NOMO-1 treated with DMSO at 0.1 percent for 48 hours (cell line): ENCODE data around the gene BRAP.
"Not testable (repeated sequence)": the region's sequence is repeated elsewhere in the genome, so short reads cannot be mapped to it uniquely, and the experiment has no call there.

ENCODE experiments used
- DNase-seq: peaks from one replicate; lab custom pipeline; 2025; ENCODE audit not compliant: unreplicated experiment; lab: John Stamatoyannopoulos, UW

Gene BRAP

DNA sequence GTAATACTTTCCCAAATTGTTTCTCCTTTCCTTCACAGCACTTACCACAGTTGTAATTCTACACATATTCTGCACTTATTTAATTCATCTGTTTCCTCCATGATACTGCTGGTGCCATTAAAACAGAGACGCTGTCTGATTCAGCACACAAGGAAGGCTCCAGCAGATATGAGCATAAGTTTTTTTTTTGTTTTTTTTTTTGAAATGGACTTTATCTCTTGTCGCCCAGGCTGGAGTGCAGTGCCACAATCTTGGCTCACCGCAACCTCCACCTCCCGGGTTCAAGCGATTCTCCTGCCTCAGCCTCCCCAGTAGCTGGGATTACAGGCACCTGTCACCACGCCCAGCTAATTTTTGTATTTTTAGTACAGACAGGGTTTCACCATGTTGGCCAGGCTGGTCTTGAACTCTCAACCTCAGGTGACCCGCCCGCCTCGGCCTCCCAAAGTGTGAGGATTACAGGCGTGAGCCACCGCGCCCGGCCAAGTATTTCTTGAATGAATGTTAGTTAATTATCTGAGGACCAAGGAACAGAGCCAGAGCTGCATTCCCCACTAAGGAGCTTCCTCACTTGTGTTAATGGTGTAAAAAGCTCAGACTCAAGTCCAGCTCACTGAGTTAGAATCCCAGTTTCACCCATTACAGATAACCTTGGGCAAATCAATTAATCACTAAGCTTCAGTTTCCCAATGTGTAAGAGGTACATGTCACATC lies 1.1 kb downstream of the BRAP start:
- not testable (repeated sequence) for DNase-seq

DNA sequence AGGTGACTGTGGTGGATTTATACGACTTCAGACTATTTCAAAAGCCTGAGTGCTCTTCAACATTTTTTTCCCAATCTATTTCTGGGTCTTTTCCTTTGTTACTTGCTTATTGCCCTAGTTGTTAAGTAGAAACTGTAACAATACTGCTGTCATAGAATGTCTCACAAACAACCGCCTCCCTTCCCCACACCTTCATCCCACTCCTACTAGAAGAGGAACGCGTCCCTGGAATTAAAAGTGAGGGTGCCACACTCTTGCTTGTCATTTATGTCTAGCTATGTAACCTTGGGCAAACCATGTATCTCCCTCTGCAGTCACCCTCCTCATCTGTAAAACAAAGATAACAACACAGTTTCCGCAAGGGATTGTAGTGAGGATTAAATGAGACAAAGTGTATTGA lies 8.6 kb downstream of the BRAP start:
- DNase-seq: no peak

DNA sequence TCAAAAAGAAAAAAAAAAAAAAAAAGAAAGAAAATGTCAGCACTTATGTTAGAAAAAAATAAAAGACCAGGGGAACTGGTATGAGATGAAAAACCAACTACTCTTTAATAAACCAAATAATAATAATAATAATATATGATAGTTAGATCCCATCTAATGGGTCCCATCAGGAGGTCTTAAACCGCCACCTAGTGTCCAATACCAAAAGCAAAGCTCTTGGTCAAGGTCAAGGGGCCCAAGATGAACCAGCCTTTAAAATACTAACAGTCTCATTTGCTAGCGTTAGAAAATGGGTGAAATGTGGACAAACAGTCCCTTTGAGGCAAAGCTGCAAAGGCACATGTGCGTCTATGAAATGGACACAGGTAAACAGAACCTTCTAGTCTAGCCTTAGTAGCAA lies 12.3 kb downstream of the BRAP start:
- no peak for DNase-seq

DNA sequence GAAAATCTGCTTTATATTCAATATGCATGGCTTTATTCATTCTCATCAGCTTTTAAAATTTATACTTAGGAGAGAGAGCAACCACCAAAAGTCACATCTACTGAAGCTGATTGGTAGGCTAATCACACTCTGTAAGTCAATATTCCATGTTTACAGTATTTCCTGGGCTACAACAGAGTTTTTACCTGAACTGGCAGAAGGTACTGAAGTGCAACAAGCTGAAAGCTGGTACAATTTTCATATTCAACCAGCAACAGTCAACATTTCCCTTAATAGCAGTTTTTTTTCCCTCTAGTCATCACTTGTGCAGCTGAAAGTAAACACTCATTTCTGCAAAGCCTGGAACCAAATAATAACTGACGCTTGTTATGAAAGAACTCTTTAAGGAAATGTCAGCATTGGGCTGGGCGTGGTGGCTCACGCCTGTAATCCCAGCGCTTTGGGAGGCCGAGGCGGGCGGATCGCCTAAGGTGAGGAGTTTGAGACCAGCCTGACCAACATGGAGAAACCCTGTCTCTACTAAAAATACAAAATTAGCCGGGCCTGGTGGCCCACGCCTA lies 12.9 kb downstream of the BRAP start:
- no peak for DNase-seq

DNA sequence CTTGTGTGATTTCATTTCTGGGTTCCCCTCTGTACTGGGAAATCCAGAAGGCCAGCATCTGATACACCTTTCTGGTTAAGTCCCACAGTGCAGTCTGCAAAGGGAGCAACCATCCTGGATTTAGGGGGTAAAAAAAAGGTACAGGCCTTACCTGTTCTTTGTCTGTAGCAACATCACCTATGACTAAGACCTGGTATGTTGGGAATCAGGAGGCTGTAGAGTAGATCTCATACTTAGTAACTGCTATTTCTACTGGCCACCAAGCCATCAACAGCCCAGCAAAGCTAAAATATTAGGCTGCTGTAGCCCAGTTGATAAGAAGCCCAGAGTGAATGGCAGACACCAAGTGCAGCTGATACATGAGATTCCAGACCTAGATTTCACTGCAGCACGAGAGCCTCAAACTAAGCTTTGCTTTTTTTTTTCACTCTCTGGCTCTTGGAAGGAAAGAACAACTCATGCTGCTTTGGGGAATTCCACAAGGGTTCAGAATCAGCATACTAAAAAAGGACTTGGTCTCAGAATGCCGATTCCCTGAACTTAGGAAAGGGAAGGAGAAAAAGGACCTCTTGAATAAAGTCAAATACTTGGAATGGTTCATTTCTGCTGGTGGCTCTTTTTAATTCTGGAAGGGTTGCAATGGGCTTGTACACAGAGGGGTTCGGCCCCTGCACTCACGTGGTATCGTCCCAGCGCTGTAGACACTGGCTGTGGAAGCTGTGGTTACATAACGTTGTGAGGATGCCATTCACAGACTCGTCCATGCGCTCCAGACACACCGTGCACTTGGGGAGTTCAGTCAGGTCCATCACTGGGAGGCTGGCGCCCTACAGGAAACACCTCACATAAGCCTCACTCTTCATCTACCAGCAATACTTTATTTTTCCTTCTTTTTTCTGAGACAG lies 20.5 kb downstream of the BRAP start:
- no peak for DNase-seq

DNA sequence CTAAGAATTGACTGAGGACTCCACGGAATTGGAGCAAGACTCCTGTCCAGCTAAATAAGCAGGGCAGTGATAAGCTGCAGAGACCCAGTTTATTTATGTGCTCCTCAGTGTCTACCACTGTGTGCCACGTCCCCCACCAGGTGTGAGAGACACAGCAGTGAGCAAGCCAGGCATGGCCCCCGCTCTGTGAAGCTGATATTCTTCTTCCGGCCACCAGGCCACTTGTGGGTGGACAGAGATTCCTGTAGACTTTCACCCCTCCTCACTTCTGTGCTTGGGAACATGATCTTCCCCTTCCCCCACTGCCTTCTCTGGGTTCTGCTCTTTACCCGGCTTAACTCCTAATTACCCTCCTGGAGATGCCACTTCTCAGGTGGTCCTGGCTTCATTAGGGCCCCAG lies 21.3 kb downstream of the BRAP start:
- DNase-seq: no peak

DNA sequence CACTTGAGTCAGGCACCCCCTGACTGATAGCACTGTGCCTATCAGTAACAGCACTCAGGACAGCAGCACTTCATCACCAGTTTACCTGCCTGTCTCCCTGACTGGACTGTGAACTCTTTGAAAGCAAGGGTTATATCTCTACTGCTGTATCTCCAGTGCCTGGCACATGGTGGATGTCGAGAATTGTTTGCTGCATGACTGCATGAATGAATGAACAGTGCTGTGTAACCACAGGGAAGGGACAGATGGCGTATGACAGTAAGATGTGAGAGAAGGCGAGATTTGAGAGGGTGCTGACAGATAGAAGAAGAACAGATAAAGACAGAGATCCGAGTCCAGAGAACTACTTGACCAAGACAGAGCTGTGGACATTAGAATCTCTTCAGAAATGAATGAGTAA lies 29.7 kb downstream of the BRAP start:
- DNase-seq: no peak

DNA sequence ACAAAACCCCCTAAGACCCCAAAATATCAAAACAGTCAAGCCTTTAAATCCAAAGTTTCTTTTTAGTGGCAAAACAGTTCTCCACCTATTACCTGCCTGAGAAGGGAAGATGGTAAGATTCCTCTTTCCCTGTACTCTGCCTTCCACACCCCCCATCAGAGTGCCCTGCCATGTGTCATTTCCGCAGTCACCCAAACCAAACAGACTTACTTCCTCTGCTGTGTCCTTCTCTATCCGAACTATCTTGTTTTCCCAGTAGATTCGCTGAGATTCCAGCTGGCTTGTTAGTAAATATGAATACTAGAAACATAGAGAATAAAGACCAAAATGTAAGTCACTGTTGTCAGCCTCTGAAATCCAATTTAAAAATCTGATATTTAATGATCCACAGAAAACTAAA lies 30.4 kb downstream of the BRAP start:
- DNase-seq: no peak

DNA sequence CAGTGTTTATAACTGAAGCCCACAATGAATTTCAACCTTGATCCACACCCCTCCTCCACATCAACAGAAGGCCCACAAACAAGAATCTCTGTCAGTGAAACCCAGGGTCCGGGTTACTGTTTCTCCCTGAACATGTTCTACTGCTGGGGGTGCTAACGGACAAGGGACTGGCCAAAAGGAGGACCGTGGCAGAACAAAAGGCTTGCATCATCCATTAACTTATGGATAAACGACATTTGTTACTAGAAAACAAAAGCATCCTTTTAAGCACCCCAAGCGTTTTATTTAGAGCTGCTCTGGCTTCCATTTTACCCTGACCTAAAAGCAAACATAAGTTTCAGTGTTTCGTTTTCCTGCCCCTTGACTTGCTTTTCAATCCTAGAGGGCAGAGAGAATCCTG lies 32.2 kb downstream of the BRAP start:
- DNase-seq: no peak

DNA sequence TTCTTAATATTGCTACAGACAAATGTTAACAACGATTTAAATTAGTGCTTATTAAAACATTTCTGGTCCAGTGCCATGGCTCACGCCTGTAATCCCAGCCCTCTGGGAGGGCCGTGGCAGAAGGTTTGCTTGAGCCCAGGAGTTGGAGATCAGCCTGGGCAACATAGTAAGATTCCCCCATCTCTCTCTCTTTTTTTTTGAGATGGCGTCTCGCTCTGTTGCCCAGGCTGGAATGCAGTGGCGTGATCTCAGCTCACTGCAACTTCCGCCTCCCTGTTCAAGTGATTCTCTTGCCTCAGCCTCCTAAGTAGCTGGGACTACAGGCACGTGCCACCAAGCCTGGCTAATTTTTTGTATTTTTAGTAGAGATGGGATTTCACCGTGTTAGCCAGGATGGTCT lies 33.2 kb downstream of the BRAP start:
- not testable (repeated sequence) for DNase-seq

DNA sequence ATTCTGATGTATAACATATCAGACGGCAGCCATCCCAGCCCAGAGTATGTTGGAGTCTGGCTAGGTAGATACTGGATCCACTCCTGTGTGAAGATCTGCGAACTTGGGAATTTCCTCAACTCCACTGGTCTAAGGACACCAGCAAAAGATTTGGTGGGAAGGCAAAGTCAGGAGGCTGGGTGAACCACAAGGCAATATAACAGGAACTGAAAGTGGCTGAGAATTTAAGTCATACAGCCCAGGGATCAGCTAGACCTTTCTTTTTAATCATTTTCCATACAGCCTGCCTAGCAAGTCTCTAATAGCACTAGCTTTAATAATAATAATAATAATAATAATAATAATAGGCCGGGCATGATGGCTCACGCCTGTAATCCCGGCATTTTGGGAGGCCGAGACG lies 34.8 kb downstream of the BRAP start:
- peak; percentile 70 for DNase-seq

DNA sequence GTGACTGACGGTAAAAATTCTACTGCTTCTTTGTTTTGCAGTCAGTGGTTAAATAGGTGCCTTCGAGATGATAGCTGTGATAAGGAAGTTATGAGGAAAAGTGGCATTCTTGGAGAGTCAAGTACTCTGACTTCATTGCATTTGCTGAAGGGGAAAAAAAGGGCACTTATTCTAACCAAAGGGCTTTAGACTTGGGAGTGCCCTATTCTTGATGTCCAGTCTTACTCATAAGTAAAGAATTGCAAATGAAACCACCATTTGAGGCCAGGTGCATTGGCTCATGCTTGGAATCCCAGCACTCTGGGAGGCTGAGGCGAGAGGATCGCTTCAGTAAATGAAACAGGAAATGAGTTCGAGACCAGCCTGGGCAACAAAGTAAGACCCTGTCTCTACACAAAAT lies 40.3 kb downstream of the BRAP start:
- no peak for DNase-seq

DNA sequence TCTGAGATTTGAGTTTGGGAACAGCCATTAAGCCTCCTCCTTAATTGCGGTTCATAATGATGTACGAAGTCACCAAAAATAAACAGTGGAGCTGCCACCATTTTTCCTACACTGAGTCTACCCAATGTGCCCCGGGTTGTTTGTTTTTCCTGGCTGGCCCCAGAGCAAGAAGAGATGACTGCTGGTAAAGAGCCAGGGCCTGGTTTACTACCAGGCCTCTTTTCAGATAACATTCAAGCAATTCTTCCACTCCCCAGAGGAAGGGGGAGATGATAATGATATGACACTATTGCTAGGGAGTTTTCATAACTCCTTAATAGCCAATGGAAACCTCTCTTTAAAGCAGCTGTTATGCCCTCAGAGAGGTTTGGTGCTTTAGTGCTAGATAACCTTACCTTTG lies 42.3 kb downstream of the BRAP start:
- no peak for DNase-seq

DNA sequence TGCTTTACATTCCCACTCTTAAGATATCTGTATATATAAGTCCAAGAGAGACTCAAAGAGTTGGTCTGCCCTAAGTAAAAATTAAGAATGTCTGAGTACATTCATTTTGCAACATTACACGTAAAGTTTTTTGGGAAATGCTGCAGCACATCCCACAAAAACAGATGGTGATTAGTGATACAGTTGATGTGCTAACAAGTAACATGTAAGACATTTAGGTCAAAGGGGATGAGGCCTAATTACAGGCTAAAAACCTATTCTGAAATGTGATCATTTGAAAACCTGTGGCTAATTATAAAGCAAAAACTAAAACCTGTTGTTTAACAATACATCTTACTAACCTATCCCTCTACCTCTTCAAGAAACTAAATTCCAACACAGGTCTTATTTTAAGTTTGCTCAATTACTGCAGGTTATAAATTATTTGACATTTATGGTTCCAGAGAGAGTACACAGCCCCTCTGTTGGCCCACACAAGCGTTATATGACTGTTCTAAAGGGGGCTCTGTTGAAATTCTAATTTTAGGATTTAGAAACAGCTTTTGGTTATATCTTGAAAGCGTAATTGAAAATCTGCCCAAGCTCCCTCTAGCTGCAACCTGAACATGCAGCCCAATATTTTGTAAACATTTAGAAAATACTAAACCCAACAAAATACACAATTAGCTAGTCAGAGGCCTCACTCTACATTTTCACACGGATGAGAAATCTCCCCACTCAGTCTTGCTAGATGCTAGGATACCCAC lies 42.9 kb downstream of the BRAP start:
- no peak for DNase-seq

DNA sequence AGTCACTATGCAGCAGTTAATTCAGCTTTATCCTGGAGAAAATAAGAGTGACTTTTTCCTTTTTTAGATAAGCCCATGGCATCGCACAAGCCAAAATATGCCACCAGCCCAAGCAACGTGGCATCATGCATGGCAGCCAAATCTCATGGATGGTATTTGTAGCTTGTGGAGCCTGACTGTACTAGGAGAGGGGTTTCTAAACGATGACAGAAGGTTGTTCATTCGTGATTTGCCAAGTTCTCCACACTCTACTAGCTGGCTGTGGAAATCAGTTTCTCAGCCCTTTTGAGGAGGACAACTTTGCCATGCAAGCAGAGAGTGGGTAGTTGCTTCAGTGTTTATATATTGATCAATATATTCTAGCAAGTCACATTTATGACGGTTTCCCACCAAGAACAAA lies 45.2 kb downstream of the BRAP start:
- DNase-seq: no peak

DNA sequence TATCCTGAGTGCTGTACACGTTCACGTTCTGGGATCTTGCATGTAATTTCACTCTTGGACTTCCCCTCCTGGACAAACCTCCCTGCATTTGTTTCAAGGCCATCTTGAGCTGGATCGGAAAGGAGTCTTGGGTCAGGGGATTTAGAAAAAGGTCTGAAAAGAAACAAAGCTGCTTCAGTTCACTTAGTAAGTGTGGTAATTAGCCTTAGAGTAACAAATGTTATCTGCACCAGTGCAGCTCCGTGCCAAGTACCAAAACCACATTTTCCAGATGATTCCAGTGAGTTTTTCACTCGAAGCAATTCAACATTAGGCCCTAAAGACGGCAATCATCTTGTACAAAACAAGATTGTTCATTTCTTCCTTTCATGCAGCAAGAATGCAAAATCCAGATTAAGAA lies 47.2 kb downstream of the BRAP start:
- DNase-seq: no peak

DNA sequence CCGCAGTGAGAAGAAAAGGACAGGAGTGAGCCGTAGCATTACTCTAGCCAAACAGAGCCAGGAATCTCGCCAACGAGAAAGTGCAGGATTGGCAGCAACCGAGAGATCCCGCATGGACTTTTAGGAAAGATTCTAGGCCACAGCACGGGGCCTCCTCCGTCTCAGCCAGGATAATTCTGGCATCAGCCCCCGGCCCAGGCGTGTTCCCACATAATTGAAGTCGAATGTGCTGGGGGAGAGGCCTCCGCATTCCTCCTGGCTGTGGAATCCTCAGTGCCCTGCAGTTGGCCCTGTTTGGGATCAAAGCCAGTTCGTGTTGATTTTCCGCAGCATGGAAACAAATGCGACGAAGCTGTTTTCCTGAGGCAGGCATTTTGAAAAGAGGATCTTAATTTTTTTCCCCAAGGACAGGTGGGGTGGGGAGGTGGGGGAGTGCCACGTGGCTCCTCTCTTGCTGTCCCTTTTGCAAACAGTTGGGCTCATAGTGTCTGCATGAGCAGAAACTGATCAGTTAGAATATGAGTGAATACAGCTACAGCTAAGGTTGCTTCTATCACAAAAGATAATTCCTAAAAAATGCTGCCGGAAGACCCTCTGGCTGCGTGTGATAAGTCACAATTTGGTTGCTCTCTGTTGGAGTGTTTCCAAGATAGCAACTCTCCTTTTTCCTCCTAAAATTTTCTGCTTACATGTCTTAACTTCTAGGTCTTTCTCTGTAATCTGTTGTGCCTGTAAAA lies 49.4 kb downstream of the BRAP start:
- no peak for DNase-seq

DNA sequence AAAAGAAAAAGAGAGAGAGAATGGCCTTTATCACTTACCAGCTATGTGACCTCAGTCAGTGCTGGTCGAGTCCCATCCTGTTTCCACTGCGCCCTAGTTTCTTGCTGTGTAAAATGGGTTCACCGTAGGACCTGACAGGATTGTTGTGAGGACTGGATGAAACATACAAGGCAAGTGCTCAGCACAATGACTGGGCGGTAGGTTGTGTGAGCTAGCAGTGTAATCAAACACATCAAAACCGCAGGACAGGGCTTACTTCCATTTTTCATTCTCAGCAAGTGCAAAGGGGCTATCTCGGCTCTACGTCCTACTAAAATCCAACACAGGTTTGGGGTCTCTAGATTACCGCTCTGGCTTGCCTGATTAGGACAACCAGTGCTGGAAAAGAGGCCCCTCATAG lies 50.2 kb downstream of the BRAP start:
- peak; percentile 53 for DNase-seq

DNA sequence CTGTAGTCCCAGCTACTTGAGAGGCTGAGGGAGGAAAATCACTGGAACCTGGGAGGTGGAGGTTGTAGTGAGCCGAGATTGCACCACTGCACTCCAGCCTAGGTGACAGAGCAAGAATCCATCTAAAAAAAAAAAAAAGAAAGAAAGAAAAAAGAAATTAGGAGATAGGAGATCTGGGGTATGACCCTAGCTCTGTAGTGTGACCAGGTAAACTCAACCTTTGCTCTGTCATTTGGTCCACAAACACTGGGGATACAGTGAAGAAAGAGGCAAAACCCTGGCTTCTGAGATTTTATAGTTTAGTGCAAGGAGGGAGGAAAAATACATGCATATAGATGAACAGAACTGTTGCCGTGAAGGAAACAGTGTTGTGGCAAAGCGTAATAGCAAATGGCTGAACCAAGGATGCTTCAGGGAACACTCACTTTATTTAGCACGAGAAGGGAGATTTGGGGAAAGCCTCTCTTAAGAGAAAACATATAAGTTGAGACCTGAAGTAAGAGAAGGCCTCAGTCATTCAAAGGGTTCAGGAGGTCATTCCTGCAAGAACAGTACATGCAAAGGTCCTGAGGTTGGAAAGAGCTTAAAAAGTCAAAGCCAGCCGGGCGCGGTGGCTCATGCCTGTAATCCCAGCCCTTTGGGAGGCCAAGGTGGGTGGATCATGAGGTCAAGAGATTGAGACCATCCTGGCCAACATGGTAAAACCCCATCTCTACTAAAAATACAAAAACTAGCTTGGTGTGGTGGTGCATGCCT lies 57.1 kb downstream of the BRAP start:
- no peak for DNase-seq

DNA sequence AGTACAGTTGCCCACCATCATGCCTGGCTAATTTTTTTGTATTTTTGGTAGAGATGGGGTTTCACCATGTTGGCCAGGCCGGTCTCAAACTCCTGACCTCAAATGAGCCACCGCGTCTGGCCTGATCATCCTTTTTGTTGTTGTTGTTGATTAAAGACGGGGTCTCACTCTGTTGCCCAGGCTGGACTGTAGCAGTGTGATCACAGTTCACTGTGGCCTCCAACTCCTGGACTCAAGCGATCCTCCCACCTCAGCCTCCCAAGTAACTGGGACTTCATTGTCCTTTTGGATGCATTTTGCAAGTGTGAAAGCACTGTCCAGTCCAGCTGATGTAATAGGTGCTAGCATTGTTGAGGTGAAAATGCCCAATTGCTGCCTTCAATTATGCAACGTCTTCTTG lies 59.5 kb downstream of the BRAP start:
- no peak for DNase-seq
